ENCODE results near the gene ADORA2A.

Gene ADORA2A

GRCh38 chr22:24450610-24451009 is 23.2 kb downstream of the ADORA2A start:
- Histone ChIP-seq H3K9me3 (ENCODE audit: insufficient read depth, low read length) (no peaks in the 10 kb centered on the region), H4K20me1 (ENCODE audit: low read depth, low read length) (no peaks in the 10 kb centered on the region), H3K36me3 (ENCODE audit: low read length) (no peaks in the 10 kb centered on the region), H2AFZ (ENCODE audit: low read depth, low read length, severe bottlenecking) (no peak overlapping the region), H3K4me2 (ENCODE audit: low read depth, low read length, poor library complexity, severe bottlenecking) (no peak overlapping the region), H3K79me2 (ENCODE audit: insufficient read depth, low read length) (no peaks in the 10 kb centered on the region), H3K4me3 (ENCODE audit: insufficient read depth, low read length, poor library complexity, severe bottlenecking) (no peak overlapping the region), H3K27me3 (ENCODE audit: low read length) (no peaks in the 10 kb centered on the region), H3K27ac (ENCODE audit: low read depth, low read length) (no peak overlapping the region), H3K9ac (ENCODE audit: low read length) (no peak overlapping the region), H3K9me2 (replicated peaks; ENCODE audit: insufficient read depth, low read length) (no peaks in the 10 kb centered on the region), H3F3A (ENCODE audit: insufficient read depth) (no peaks in the 10 kb centered on the region)
- no peak for TF ChIP-seq CTCF (IDR thresholded peaks at IDR 0.05; ENCODE audit: insufficient read depth, low read length, poor library complexity, severe bottlenecking)
- no peak for TF ChIP-seq EZH2phosphoT487 (conservative IDR thresholded peaks at IDR 0.05; ENCODE audit: low read length)

DNA sequence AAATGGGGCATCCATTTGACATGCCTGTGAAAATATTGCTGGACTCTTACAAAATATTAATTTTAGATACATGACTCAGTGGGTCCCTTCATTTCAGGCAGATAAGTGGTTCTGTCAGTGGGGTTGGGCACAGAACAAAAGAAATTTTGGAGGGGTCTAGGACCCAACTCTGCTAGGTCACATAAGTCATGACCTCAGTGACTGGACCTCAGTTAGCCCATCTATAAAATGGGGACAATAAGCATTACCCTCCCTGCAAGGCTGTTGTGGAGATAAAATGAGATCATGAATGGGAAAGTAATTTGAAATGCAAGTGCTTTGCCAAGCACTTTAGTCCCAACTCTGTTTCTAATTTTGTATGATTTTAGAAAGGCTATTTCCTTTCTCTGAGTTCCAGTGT is 23.8 kb downstream of the ADORA2A start:
- Histone ChIP-seq H3K9ac (ENCODE audit: low read length) (no peak overlapping the region), H3K4me3 (ENCODE audit: insufficient read depth, low read length, poor library complexity, severe bottlenecking) (no peak overlapping the region), H3K36me3 (ENCODE audit: low read length) (no peaks in the 10 kb centered on the region), H2AFZ (ENCODE audit: low read depth, low read length, severe bottlenecking) (no peak overlapping the region), H3K27me3 (ENCODE audit: low read length) (no peaks in the 10 kb centered on the region), H3K9me3 (ENCODE audit: insufficient read depth, low read length) (no peaks in the 10 kb centered on the region), H3K9me2 (replicated peaks; ENCODE audit: insufficient read depth, low read length) (no peaks in the 10 kb centered on the region), H3F3A (ENCODE audit: insufficient read depth) (no peaks in the 10 kb centered on the region), H3K27ac (ENCODE audit: low read depth, low read length) (no peak overlapping the region), H3K4me2 (ENCODE audit: low read depth, low read length, poor library complexity, severe bottlenecking) (no peak overlapping the region), H4K20me1 (ENCODE audit: low read depth, low read length) (no peaks in the 10 kb centered on the region), H3K79me2 (ENCODE audit: insufficient read depth, low read length) (no peaks in the 10 kb centered on the region)
- TF ChIP-seq CTCF (IDR thresholded peaks at IDR 0.05; ENCODE audit: insufficient read depth, low read length, poor library complexity, severe bottlenecking) (no peak), EZH2phosphoT487 (conservative IDR thresholded peaks at IDR 0.05; ENCODE audit: low read length) (no peak)

DNA sequence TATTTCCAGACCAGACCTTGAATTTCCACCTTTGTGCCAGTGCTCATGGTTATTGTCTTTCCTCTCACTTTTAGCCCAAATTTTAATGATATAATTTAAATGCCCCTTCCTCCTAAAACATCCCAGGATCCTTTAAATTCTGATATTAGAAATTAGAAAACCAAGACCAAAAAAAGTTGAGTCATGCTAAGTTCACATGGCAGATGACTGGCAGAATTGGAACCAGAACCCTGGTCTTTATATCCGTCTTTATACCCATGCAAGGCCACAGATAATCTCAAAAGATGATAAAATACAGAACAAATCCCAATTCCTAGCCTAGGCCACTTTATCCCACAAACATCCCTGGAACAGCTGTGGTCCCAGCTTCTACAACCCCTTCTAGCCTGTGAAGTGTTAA is 26.5 kb downstream of the ADORA2A start:
- TF ChIP-seq EZH2phosphoT487 (conservative IDR thresholded peaks at IDR 0.05; ENCODE audit: low read length), result no peak
- no peak for TF ChIP-seq CTCF (IDR thresholded peaks at IDR 0.05; ENCODE audit: insufficient read depth, low read length, poor library complexity, severe bottlenecking)
- Histone ChIP-seq H3K4me2 (ENCODE audit: low read depth, low read length, poor library complexity, severe bottlenecking) (no peak overlapping the region), H3K36me3 (ENCODE audit: low read length) (no peaks in the 10 kb centered on the region), H3K9me3 (ENCODE audit: insufficient read depth, low read length) (no peaks in the 10 kb centered on the region), H3K79me2 (ENCODE audit: insufficient read depth, low read length) (no peaks in the 10 kb centered on the region), H3F3A (ENCODE audit: insufficient read depth) (no peaks in the 10 kb centered on the region), H2AFZ (ENCODE audit: low read depth, low read length, severe bottlenecking) (no peak overlapping the region), H3K9ac (ENCODE audit: low read length) (no peak overlapping the region), H3K27ac (ENCODE audit: low read depth, low read length) (no peak overlapping the region), H3K9me2 (replicated peaks; ENCODE audit: insufficient read depth, low read length) (no peaks in the 10 kb centered on the region), H3K4me3 (ENCODE audit: insufficient read depth, low read length, poor library complexity, severe bottlenecking) (no peak overlapping the region), H4K20me1 (ENCODE audit: low read depth, low read length) (no peaks in the 10 kb centered on the region), H3K27me3 (ENCODE audit: low read length) (no peaks in the 10 kb centered on the region)

- no peaks in the 10 kb centered on the region for H3K27me3 ChIP-seq (ENCODE audit: low read length)
- no peaks in the 10 kb centered on the region for H3K36me3 ChIP-seq (ENCODE audit: low read length)
- no peak overlapping the region for H2AFZ ChIP-seq (ENCODE audit: low read depth, low read length, severe bottlenecking)
- TF ChIP-seq CTCF (IDR thresholded peaks at IDR 0.05; ENCODE audit: insufficient read depth, low read length, poor library complexity, severe bottlenecking) (no peak), EZH2phosphoT487 (conservative IDR thresholded peaks at IDR 0.05; ENCODE audit: low read length) (no peak)
- no peak overlapping the region for H3K27ac ChIP-seq (ENCODE audit: low read depth, low read length)
- no peak overlapping the region for H3K4me3 ChIP-seq (ENCODE audit: insufficient read depth, low read length, poor library complexity, severe bottlenecking)
- H3K4me2 ChIP-seq (ENCODE audit: low read depth, low read length, poor library complexity, severe bottlenecking), result no peak overlapping the region
- no peaks in the 10 kb centered on the region for H3K9me2 ChIP-seq (replicated peaks; ENCODE audit: insufficient read depth, low read length)
- H3K9me3 ChIP-seq (ENCODE audit: insufficient read depth, low read length), result no peaks in the 10 kb centered on the region
- H3K79me2 ChIP-seq (ENCODE audit: insufficient read depth, low read length), result no peaks in the 10 kb centered on the region
- no peaks in the 10 kb centered on the region for H4K20me1 ChIP-seq (ENCODE audit: low read depth, low read length)
- no peak overlapping the region for H3K9ac ChIP-seq (ENCODE audit: low read length)
- H3F3A ChIP-seq (ENCODE audit: insufficient read depth), result no peaks in the 10 kb centered on the region
Measured at GRCh38 chr22:24455039-24455438, 27.6 kb downstream of the ADORA2A start.
